Activated naive CD8-positive, alpha-beta T cell treated with anti-CD3 and anti-CD28 coated beads, Interleukin-2, amount 10 ng/mL, durations not matched to agents 7 days and 5 days (primary cell): ENCODE data around the gene PDZD2. TPM values are rescaled to one million over a fixed set of nuclear protein-coding genes. Genes with fewer than 3 reads are reported as not detected.
"Not testable (repeated sequence)": the region's sequence is repeated elsewhere in the genome, so short reads cannot be mapped to it uniquely, and the experiment has no call there.

ENCODE experiments used
- ATAC-seq: fragments of 150-1000 bp; cut with Tn5 transposase; one replicate; pipeline ENCODE4 v1.10.0; 2021; ENCODE audit warnings: low read depth, moderate library complexity
- POLR2A ChIA-PET: fragments of 350-600 bp; sonication (Branson Sonifier 250); formaldehyde crosslinking; loops from one replicate; lab custom pipeline; 2021; ENCODE audit warnings: antibody characterized with exemption; lab: Charles Lee
- DNase-seq: peaks from one replicate; pipeline ENCODE4 v3.0.0; 2021
- H3K27ac Mint-ChIP-seq: one replicate; pipeline ENCODE4 v1.8.0; 2022; ENCODE audit warnings: mild to moderate bottlenecking, mixed read lengths
- H3K27me3 Mint-ChIP-seq: one replicate; pipeline ENCODE4 v1.8.0; 2022; ENCODE audit warnings: mild to moderate bottlenecking, moderate library complexity, mixed read lengths
- H3K36me3 Mint-ChIP-seq: one replicate; pipeline ENCODE4 v1.8.0; 2021; ENCODE audit warnings: mild to moderate bottlenecking, mixed read lengths
- H3K4me1 Mint-ChIP-seq: one replicate; pipeline ENCODE4 v1.8.0; 2021; ENCODE audit warnings: mixed read lengths
- H3K4me3 Mint-ChIP-seq: one replicate; pipeline ENCODE4 v1.8.0; 2022; ENCODE audit warnings: mild to moderate bottlenecking, moderate library complexity, mixed read lengths
- H3K9me3 Mint-ChIP-seq: one replicate; pipeline ENCODE4 v1.8.0; 2021; ENCODE audit warnings: mixed read lengths
- total RNA-seq, 2 experiments: library from RNA; stranded (reverse); gene quantifications; one replicate each; pipeline ENCODE4 v1.2.3, GENCODE V29; 2021

PDZD2 gene
- total RNA-seq, 2 experiments from 2014 or later = 0.14 to 0.22 TPM

- no peak overlapping the region for H3K27ac Mint-ChIP-seq
- DNase-seq (no peak), ATAC-seq (no peak)
- no peaks in the 10 kb centered on the region for H3K36me3 Mint-ChIP-seq
- no peak overlapping the region for H3K4me3 Mint-ChIP-seq
- peaks cover 4% of the 10 kb centered on the region for H3K27me3 Mint-ChIP-seq
- no peaks in the 10 kb centered on the region for H3K4me1 Mint-ChIP-seq
- POLR2A ChIA-PET = no interaction called here
- H3K9me3 Mint-ChIP-seq = no peaks in the 10 kb centered on the region
Observed at GRCh38 chr5:31761877-31762276, 122.9 kb downstream of the PDZD2 start.

DNA sequence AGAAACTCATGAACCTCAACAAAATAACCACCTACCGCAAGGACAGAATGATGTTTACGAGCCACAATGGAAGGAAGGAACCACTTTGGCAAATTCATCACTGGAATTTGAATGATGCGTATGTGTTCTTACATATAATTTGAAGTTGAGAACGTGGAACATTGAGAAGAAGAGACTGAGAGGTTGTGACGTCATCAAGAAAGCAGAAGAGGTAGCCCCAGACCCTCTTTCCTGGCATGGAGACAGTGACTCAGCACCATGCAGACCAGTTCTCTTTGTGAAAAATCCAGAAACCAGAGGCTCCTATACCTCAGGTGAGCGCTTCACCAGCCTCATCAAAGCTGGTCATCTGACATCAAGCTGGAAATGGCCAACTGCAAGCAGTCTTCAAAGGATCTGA, 124.5 kb downstream of the PDZD2 start:
- Mint-ChIP-seq H3K4me1 (no peaks in the 10 kb centered on the region), H3K9me3 (no peaks in the 10 kb centered on the region), H3K27ac (no peak overlapping the region), H3K27me3 (peaks cover 4% of the 10 kb centered on the region), H3K36me3 (no peaks in the 10 kb centered on the region), H3K4me3 (no peak overlapping the region)
- POLR2A ChIA-PET = no interaction called here
- no peak for ATAC-seq
- no peak for DNase-seq

- H3K27me3 Mint-ChIP-seq, H3K36me3 Mint-ChIP-seq, H3K4me1 Mint-ChIP-seq, H3K4me3 Mint-ChIP-seq, DNase-seq, ATAC-seq, H3K27ac Mint-ChIP-seq, POLR2A ChIA-PET, H3K9me3 Mint-ChIP-seq: not testable (repeated sequence)
Observed at GRCh38 chr5:31764687-31765086, 125.8 kb downstream of the PDZD2 start.

DNA sequence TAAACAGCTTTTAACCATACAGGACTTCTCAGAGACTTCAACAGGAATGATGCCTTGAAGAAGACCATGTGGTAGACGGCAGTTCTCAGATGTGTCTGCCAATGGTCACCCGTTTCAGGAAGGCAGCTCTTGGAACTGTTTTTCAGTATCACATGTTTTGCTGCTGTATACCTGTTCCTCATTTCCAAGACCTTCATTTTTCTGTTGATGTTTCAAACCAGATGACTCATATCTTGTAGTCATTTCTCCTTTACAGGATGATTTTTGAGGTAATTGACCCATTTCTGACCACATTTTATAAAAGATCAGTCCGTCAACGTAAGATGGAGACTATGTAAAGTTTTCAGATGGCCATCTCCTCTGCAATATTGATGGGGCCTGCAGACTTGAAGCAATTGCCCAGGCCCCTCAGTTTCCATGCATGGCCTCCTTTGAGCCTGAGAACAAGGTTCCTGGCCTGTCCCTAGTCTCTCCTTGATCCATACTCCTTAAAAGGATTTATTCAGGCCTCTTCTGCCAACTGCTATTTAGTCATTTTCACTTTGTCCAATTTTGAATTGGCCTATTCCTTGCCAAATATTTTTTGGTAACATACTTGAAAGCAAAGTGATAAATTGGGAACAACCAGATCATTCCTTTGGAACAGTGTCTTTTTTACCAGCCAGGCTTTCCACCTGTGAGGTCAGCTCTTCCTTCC, 128.6 kb downstream of the PDZD2 start:
- no peaks in the 10 kb centered on the region for H3K9me3 Mint-ChIP-seq
- peaks cover 2% of the 10 kb centered on the region for H3K27me3 Mint-ChIP-seq
- H3K36me3 Mint-ChIP-seq = no peaks in the 10 kb centered on the region
- ATAC-seq (no peak), DNase-seq (no peak)
- H3K4me3 Mint-ChIP-seq = no peak overlapping the region
- no peak overlapping the region for H3K27ac Mint-ChIP-seq
- POLR2A ChIA-PET = no interaction called here
- no peaks in the 10 kb centered on the region for H3K4me1 Mint-ChIP-seq

DNA sequence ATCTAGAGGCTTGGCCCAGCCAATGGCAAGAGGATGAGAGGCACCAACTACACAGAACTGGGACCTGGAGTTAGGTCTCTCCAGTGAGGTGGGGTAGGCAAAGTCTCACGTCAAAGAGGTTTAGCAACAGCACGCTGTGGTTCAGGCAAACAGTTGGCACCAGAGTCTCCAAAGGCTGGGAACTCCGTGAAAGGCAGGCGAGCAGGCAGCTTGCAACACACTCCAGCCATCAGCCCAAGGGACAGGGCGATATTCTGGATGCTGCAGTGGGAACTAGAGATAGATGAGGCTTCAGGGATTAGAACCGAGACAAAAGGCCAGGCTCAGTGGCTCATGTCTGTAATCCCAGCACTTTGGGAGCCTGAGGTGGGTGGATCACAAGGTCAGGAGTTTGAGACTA, 129.1 kb downstream of the PDZD2 start:
- no peaks in the 10 kb centered on the region for H3K9me3 Mint-ChIP-seq
- H3K4me1 Mint-ChIP-seq = no peaks in the 10 kb centered on the region
- no peak for ATAC-seq
- no peak overlapping the region for H3K4me3 Mint-ChIP-seq
- POLR2A ChIA-PET = no interaction called here
- no peaks in the 10 kb centered on the region for H3K36me3 Mint-ChIP-seq
- DNase-seq = no peak
- no peak overlapping the region for H3K27ac Mint-ChIP-seq
- peaks cover 2% of the 10 kb centered on the region for H3K27me3 Mint-ChIP-seq

DNA sequence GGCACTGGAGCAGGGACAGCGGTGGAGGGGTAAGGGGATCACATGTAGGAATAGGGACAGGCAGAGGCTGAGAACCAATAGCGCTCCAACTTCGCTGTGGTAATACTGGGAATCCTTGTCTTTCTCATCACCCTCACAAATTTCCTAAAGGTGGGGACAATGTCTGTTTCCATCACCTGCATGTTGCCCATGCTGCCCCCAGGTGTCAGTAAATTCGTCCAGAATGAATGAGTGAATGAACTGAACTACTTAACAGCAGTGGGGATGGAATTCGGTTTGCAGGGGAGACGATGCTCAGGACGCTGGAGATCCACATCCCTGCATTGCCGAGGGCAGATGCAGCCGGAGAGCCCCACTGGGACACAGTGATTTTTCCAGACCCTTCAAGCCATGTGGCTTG, 129.9 kb downstream of the PDZD2 start:
- Mint-ChIP-seq H3K36me3 (no peaks in the 10 kb centered on the region), H3K4me1 (no peaks in the 10 kb centered on the region), H3K4me3 (no peak overlapping the region), H3K27me3 (peaks cover 2% of the 10 kb centered on the region), H3K9me3 (no peaks in the 10 kb centered on the region), H3K27ac (no peak overlapping the region)
- no peak for ATAC-seq
- POLR2A ChIA-PET = no interaction called here
- no peak for DNase-seq

DNA sequence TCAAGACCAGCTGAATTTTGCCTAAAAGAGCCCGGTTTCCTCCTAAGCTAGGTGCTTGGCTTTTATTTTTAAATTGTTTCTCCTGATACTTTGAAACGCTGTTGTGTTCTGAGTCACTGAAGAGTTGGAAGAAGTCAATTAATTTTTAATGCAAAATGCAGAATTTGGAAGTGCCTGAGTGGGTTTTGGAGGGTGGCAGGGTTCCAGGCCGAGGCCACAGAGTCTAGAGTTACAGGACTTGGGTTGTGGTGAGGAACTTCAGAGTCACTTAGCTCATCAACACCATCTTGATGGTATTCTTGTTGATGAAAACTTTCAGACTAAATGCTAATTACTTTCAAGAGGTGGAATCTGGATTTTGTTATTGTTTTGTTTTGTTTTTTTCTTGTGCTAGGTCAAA, 130.6 kb downstream of the PDZD2 start:
- Mint-ChIP-seq H3K4me3 (no peak overlapping the region), H3K9me3 (no peaks in the 10 kb centered on the region), H3K4me1 (no peaks in the 10 kb centered on the region), H3K27me3 (no peaks in the 10 kb centered on the region), H3K27ac (no peak overlapping the region), H3K36me3 (no peaks in the 10 kb centered on the region)
- DNase-seq (no peak), ATAC-seq (no peak)
- POLR2A ChIA-PET = no interaction called here

DNA sequence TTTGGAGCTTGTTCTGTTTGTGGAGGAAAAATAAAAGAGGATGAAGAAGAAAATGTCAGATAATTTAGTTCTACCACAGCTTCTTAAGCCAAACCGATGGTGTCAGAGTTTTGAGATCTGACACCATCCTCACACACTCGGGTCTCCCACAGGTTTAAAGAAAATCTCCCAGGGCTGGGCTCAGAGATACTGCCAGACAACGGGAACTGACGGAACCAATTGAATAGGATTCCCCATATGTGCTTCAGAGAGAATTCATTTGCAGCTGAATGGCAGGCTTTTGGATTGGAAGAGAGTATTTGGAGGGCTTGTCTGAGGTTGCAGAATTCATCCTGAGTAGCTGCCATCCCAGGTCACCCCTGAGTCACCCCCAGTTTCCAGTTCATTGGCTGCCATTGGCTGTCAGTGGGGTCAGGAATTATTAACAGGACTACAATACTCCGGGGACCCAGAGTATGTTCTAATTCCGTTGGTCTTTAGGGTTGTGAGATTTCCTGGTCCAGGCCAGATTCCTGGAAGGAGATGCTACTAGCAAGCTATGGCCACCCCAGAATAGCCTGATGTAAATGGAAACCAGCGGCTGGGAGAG, 131.3 kb downstream of the PDZD2 start:
- no peaks in the 10 kb centered on the region for H3K4me1 Mint-ChIP-seq
- no peaks in the 10 kb centered on the region for H3K9me3 Mint-ChIP-seq
- H3K4me3 Mint-ChIP-seq = no peak overlapping the region
- DNase-seq (no peak), ATAC-seq (no peak)
- H3K36me3 Mint-ChIP-seq = no peaks in the 10 kb centered on the region
- POLR2A ChIA-PET = no interaction called here
- no peaks in the 10 kb centered on the region for H3K27me3 Mint-ChIP-seq
- H3K27ac Mint-ChIP-seq = no peak overlapping the region

DNA sequence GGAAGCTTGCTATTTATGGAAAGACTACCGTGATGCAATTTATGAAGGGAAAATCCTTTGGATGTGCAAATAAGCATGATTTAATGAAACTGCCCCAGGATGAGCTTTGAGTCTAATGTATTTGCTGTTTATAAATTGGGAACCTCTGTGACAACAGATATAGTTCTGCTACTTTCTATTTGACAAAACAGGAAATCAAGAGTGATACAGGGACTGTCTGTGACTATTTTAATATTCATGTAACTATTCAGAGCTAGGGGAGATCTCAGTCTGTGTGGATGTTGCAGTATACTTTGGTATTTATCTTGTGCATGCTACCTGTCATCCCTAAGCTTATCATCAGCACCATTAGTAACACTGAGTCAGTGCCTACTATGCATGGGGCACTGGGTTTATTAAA, 132.1 kb downstream of the PDZD2 start:
- Mint-ChIP-seq H3K36me3 (no peaks in the 10 kb centered on the region), H3K27me3 (no peaks in the 10 kb centered on the region), H3K4me3 (no peak overlapping the region), H3K27ac (no peak overlapping the region), H3K9me3 (no peaks in the 10 kb centered on the region), H3K4me1 (no peaks in the 10 kb centered on the region)
- ATAC-seq (no peak), DNase-seq (no peak)
- POLR2A ChIA-PET = no interaction called here

DNA sequence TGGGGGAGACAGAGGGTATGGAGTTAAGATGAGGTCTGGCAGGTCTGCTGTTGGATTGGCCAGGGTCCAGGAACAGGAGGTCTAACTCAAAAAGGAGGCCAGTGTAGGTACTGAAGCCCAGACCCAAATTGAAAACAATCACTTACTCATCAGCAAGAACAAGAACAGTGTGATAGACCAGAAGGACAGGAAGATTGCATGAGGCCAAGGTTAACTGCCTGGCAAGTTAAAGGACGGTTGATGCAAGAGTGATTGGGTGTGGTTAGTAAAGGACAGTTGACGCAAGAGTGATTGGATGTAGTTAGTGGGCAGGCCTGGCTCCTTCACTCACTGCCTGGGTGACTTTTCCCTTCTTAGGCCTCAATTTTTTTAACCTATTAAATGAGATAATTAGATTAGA, 132.6 kb downstream of the PDZD2 start:
- no peak for ATAC-seq
- H3K36me3 Mint-ChIP-seq = no peaks in the 10 kb centered on the region
- POLR2A ChIA-PET = no interaction called here

DNA sequence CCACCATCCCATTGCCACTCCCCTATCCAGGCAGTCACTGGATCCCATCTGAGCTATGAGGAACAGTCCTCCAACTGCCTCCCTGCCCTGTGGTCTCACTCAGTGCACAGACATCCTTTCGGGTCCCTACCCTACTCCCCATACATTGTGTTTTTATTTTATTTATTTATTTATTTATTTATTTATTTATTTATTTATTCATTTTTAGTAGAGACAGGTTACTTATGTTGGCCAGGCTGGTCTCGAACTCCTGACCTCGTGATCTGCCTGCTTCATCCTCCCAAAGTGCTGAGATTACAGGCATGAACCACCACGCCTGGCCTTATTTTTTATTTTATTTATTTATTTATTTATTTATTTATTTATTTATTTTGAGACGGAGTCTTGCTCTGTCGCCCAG, 137.4 kb downstream of the PDZD2 start:
- H3K27me3 Mint-ChIP-seq, POLR2A ChIA-PET, H3K9me3 Mint-ChIP-seq, ATAC-seq, H3K4me3 Mint-ChIP-seq, H3K36me3 Mint-ChIP-seq, H3K27ac Mint-ChIP-seq, DNase-seq, H3K4me1 Mint-ChIP-seq: not testable (repeated sequence)

More for the DNA sequence above, 132.6 kb downstream of the PDZD2 start:
- H3K4me3 Mint-ChIP-seq = no peak overlapping the region
- no peaks in the 10 kb centered on the region for H3K27me3 Mint-ChIP-seq
- no peak overlapping the region for H3K27ac Mint-ChIP-seq
- H3K9me3 Mint-ChIP-seq = no peaks in the 10 kb centered on the region
- DNase-seq = no peak
- H3K4me1 Mint-ChIP-seq = no peaks in the 10 kb centered on the region

GRCh38 chr5:31776976-31777651, 138.2 kb downstream of the PDZD2 start:
- no peak overlapping the region for H3K4me3 Mint-ChIP-seq
- POLR2A ChIA-PET = no interaction called here
- no peaks in the 10 kb centered on the region for H3K27me3 Mint-ChIP-seq
- no peaks in the 10 kb centered on the region for H3K9me3 Mint-ChIP-seq
- no peak for DNase-seq
- no peak for ATAC-seq
- no peaks in the 10 kb centered on the region for H3K36me3 Mint-ChIP-seq
- H3K4me1 Mint-ChIP-seq = no peaks in the 10 kb centered on the region
- H3K27ac Mint-ChIP-seq = no peak overlapping the region

- POLR2A ChIA-PET = no interaction called here
- DNase-seq (no peak), ATAC-seq (no peak)
- H3K4me3 Mint-ChIP-seq = no peak overlapping the region
- no peak overlapping the region for H3K27ac Mint-ChIP-seq
- H3K36me3 Mint-ChIP-seq = no peaks in the 10 kb centered on the region
- no peaks in the 10 kb centered on the region for H3K27me3 Mint-ChIP-seq
- no peaks in the 10 kb centered on the region for H3K9me3 Mint-ChIP-seq
- no peaks in the 10 kb centered on the region for H3K4me1 Mint-ChIP-seq
Observed at GRCh38 chr5:31781772-31782171, 142.8 kb downstream of the PDZD2 start.

DNA sequence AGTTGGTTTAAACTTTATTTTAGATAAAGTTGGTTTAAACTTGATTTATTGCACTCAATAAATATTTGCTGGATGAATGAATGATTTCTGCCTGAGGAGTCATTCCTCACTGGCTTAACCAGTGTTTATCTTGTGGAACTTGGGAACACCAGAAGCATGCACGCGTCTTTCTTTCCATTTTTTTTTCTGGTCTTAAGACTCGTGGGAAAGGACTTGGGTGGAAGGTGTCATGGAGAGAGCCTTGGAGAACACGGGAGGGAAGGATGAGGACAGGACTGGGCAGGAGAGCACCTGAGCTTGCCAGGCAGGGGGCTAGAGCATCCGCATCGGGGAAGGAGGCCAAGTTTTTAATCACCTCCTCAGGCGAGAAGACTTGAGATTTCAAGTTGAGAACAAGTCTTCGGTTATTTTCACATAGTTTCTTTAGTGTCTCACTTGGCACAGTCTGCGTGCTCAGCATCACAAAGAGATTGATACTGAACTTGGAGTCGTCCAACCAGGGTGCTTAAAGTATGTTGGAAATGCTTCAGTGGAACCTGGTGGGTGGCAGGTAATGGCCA, 144.2 kb downstream of the PDZD2 start:
- POLR2A ChIA-PET = no interaction called here
- no peak overlapping the region for H3K4me3 Mint-ChIP-seq
- ATAC-seq = no peak
- H3K36me3 Mint-ChIP-seq = no peaks in the 10 kb centered on the region
- H3K4me1 Mint-ChIP-seq = no peaks in the 10 kb centered on the region
- H3K9me3 Mint-ChIP-seq = no peaks in the 10 kb centered on the region
- H3K27me3 Mint-ChIP-seq = no peaks in the 10 kb centered on the region
- DNase-seq = no peak
- no peak overlapping the region for H3K27ac Mint-ChIP-seq
